GM19468 (cell line): ENCODE results near the gene LINC01488.

Experiments used
- ATAC-seq: cut with Tn5 transposase; IDR thresholded peaks from one replicate; pipeline ENCODE4 v1.9.1; 2021; ENCODE audit warnings: mild to moderate bottlenecking, moderate library complexity, moderate number of reproducible peaks; ENCODE audit not compliant: unreplicated experiment; ENCODE audit errors: extremely low read depth

LINC01488 gene

DNA sequence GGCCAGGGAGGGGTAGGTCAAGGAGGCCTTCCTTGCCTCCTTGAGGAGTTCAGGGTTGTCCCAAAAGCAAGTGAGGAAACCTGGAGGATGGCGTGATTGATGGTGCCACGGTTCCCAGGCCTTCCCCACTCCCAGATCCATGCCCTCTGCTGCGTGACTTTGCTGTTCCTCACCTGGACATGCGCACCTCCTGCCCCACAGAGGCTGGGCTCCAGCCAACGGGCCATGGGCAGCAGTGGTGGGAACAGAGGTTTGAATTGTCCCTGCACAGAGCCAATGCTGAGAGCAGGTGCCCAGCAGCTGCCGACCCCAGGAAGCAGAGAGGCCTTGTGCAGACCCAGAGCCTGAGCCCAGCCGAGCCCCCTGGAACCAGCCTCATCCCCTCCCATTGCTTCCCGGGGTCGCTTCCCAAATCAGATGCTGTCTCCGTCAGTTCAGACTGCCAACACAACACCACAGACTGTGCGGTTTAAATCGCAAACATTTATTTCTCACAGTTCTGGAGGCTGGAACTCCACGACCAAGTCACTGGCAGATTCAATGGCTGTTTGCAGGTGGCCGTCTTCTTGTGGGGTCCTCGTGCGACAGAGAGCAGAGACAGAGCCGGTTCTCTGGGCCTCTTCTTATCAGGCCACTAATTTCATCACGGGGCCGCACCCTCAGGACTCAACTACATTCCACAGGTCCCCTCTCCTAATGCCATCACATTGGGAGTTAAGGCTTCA is 6.2 kb upstream of the LINC01488 start:
- ATAC-seq, result no peak

DNA sequence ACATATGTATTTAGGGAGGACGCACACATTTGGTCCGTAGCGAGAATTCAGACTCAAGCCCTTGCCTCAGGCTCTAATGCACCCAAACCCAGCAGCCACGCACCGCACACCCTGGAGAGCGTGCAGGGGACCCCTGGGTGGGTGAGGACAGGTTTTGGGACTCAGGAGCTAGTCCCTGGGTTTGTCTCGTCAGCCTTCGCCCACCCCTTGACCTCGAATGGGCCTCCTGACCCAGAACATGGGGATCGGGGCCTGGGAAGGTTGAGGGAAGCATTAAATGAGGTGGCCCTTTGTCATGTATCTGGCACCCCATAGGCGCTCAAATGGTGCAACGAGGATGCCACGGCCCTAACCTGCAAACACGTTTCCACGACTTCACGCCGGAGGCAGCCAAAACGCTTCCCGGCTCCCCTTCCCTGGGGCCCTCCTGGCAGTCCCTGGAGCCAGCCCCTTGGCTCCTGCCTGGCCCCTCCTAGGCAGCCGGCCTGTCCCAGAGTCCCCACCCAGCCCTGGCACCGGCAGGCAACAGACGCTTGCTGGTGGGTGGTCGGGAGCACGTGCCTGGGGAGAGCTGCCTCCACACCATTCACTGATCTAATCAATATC is 5.5 kb upstream of the LINC01488 start:
- no peak for ATAC-seq

DNA sequence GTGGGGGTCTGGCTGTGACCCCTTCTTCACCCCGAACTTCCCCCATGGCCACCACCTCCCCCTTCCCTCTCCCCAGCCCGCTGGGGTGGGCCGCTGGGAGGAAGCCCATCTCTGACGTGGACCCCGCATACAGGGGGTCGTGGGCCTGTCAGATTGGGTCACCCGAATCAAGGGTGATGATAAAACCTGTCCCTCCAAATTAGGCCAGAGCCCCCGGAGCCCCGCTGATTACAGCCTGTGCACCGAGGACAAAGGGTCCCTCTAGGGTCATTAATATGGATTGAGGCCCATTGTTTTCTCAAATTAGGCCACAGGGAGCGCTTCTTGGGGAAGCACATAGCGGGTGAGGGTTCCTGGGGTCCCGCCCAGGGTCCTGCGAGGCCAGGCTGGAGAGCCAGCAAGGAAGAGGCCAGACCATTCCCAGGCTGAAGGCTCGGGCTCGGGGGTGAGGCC is 4.9 kb upstream of the LINC01488 start:
- ATAC-seq, result no peak

- ATAC-seq, result no peak
Observed at GRCh38 chr11:69477086-69477485, 4.4 kb upstream of the LINC01488 start.

GRCh38 chr11:69479591-69480271 is 1.7 kb upstream of the LINC01488 start:
- ATAC-seq, result no peak

GRCh38 chr11:69480547-69481392 is 693 bp upstream of the LINC01488 start:
- ATAC-seq, result no peak

GRCh38 chr11:69482322-69482721 is 859 bp downstream of the LINC01488 start:
- ATAC-seq, result no peak

DNA sequence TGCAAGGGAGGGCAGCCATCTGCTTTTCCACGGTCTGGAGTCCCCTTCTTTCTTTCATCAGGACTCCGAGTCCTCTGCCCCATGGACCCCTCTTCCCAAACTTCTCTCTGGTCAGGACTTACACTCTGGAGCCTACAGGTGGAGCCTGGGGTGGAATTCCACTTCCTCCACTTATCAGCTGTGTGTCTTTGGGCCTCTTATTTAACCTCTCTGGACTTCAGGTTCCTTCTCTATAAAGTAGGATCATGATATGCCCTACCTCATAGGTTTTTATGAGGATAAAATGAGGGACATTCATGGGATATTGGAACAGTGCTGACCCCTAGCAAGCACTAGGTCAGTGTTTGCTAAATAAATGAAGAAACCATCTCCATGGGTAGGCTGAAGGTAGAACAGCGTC is 1.7 kb downstream of the LINC01488 start:
- no peak for ATAC-seq

GRCh38 chr11:69483691-69484426 is 2.4 kb downstream of the LINC01488 start:
- no peak for ATAC-seq

GRCh38 chr11:69484427-69485259 is 3.2 kb downstream of the LINC01488 start:
- no peak for ATAC-seq

- no peak for ATAC-seq
Observed at GRCh38 chr11:69485337-69486041, 4.0 kb downstream of the LINC01488 start.

- ATAC-seq, result no peak
Observed at GRCh38 chr11:69486056-69486772, 4.8 kb downstream of the LINC01488 start.

DNA sequence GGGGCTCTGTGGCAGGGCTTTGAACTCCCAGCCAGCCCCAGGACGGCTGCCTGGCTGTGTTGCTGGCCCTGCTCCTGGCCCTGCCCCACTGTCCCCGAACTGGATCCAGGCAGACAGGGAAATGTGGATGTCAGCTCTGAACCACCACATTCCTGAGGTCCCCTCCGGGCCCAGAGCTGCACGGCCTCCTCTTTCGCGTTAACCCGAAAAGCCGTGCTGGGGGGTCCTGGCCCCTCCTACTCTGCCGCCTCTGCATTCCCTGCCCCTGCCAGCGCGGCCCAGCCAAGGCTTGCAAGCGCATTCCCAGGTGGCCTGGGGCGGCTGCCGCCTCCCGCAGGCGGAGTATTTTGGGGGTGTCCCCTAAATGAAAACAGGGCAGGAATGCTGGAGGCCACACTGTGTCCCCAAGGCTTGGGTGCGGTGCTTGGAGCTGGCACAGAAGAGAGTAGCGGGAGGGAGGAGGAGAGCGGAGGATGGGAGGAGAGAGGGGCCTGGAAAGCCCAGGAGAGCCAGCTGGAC is 5.4 kb downstream of the LINC01488 start:
- no peak for ATAC-seq

GRCh38 chr11:69487391-69487790 is 5.9 kb downstream of the LINC01488 start:
- ATAC-seq, result no peak

GRCh38 chr11:69487849-69488542 is 6.5 kb downstream of the LINC01488 start:
- ATAC-seq, result no peak

DNA sequence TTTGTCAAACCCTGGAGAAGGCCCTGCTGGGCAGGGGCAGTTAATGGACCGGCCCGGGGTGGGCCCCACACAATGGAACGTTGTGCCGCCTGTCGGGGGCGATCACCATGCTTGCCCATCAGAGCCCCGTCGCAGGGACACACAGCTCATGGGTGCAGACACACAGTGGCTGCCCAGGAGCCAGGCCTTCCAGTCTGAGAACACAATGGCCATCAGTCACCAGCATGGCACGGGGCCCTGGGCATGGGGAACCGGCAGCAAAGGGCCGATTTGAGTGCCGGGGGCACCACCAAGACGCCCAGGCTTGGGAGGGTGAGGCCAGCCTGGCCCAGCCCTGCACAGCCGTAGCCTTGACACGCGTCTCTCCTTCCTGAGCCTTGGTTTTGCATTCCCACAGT is 7.1 kb downstream of the LINC01488 start:
- no peak for ATAC-seq
